ENCODE data around the gene ATP5F1A. TPM values are rescaled to one million over a fixed set of nuclear protein-coding genes. Genes with fewer than 3 reads are reported as not detected.

Gene ATP5F1A
- total RNA-seq, 1 experiment from 2014 or later = 479 TPM

- Histone ChIP-seq H3K4me1 (ENCODE audit: insufficient read depth, low read length, poor library complexity, severe bottlenecking) (no peaks in the 10 kb centered on the region), H3K4me3 (ENCODE audit: low read depth, low read length, poor library complexity, severe bottlenecking) (no peak overlapping the region), H3K36me3 (ENCODE audit: insufficient read depth, low read length, poor library complexity, severe bottlenecking) (peaks cover 98% of the 10 kb centered on the region), H3K27me3 (replicated peaks; ENCODE audit: insufficient read depth, low read depth, low read length, poor library complexity) (no peaks in the 10 kb centered on the region), H3K9me3 (ENCODE audit: low read depth, low read length, poor library complexity, severe bottlenecking) (no peaks in the 10 kb centered on the region), H3K27ac (ENCODE audit: low read depth, low read length, poor library complexity, severe bottlenecking) (no peak overlapping the region)
- TSS peak; percentile 4 for BruUV-seq (replicated peaks)
- CTCF ChIA-PET = no interaction called here
- POLR2A ChIA-PET (ENCODE audit: low non-redundant PET) = no interaction called here
- intact Hi-C loops (cut with micrococcal nuclease; ENCODE audit: unreplicated experiment) = no loop called here
- TF ChIP-seq, protein P1, sequence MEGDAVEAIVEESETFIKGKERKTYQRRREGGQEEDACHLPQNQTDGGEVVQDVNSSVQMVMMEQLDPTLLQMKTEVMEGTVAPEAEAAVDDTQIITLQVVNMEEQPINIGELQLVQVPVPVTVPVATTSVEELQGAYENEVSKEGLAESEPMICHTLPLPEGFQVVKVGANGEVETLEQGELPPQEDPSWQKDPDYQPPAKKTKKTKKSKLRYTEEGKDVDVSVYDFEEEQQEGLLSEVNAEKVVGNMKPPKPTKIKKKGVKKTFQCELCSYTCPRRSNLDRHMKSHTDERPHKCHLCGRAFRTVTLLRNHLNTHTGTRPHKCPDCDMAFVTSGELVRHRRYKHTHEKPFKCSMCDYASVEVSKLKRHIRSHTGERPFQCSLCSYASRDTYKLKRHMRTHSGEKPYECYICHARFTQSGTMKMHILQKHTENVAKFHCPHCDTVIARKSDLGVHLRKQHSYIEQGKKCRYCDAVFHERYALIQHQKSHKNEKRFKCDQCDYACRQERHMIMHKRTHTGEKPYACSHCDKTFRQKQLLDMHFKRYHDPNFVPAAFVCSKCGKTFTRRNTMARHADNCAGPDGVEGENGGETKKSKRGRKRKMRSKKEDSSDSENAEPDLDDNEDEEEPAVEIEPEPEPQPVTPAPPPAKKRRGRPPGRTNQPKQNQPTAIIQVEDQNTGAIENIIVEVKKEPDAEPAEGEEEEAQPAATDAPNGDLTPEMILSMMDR (conservative IDR thresholded peaks at IDR 0.05; ENCODE audit: low read depth, low read length) = no peak
- no peak for TF ChIP-seq EZH2 (IDR thresholded peaks at IDR 0.05; ENCODE audit: borderline replicate concordance, low read depth, low read length, poor library complexity, severe bottlenecking)
- no peak for DNase-seq (ENCODE audit: low spot score)
These were observed 13.7 kb downstream of the ATP5F1A start for GRCh38 chr18:46084431-46084830.

DNA sequence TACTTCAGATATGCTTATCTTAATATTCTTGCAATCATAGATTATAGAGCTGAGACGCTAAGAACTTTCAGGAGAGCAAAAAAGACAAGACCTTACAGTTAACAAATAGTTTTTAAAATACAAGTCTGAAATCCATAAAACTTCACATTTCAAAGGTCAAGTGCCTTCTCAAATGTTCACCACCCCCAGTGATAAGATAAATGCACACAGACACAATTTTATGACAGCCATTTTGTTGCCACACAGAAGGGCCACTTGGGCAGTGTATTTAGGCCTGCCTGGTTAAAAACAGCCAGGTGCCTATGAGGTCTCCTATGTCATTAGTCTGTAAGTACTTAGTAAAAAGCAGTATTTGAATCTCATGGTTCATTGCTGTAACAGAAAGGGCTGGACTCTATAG is 17.9 kb downstream of the ATP5F1A start:
- Histone ChIP-seq H3K27me3 (replicated peaks; ENCODE audit: insufficient read depth, low read depth, low read length, poor library complexity) (no peaks in the 10 kb centered on the region), H3K9me3 (ENCODE audit: low read depth, low read length, poor library complexity, severe bottlenecking) (no peaks in the 10 kb centered on the region), H3K27ac (ENCODE audit: low read depth, low read length, poor library complexity, severe bottlenecking) (no peak overlapping the region), H3K4me1 (ENCODE audit: insufficient read depth, low read length, poor library complexity, severe bottlenecking) (no peaks in the 10 kb centered on the region), H3K4me3 (ENCODE audit: low read depth, low read length, poor library complexity, severe bottlenecking) (no peak overlapping the region), H3K36me3 (ENCODE audit: insufficient read depth, low read length, poor library complexity, severe bottlenecking) (peaks cover 69% of the 10 kb centered on the region)
- intact Hi-C loops (cut with micrococcal nuclease; ENCODE audit: unreplicated experiment) = no loop called here
- no peak for DNase-seq (ENCODE audit: low spot score)
- TF ChIP-seq, protein P1 (conservative IDR thresholded peaks at IDR 0.05; ENCODE audit: low read depth, low read length) = no peak
- TF ChIP-seq EZH2 (IDR thresholded peaks at IDR 0.05; ENCODE audit: borderline replicate concordance, low read depth, low read length, poor library complexity, severe bottlenecking) = no peak
- ChIA-PET POLR2A (ENCODE audit: low non-redundant PET) (no interaction called here), CTCF (no interaction called here)
- BruUV-seq (replicated peaks) = no TSS peak

DNA sequence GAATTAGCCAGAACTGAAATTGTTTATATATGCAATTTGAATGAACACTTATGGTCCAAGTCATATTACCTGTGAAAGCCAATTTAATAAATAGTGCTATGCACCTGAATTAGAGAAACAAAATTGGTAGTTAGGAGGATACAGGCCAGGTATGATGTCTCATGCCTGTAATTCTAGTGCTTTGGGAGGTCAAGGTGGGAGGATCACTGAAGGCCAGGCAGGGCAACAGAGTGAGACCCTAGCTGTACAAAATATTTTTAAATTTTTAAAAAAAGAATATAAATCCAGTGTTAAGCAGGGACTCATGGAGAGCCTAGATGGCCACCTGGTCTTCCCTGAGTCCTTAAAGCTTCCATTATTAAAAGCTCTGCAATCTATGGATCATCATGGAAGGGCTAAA is 18.8 kb downstream of the ATP5F1A start:
- Histone ChIP-seq H3K4me3 (ENCODE audit: low read depth, low read length, poor library complexity, severe bottlenecking) (no peak overlapping the region), H3K27ac (ENCODE audit: low read depth, low read length, poor library complexity, severe bottlenecking) (no peak overlapping the region), H3K9me3 (ENCODE audit: low read depth, low read length, poor library complexity, severe bottlenecking) (no peaks in the 10 kb centered on the region), H3K4me1 (ENCODE audit: insufficient read depth, low read length, poor library complexity, severe bottlenecking) (no peaks in the 10 kb centered on the region), H3K27me3 (replicated peaks; ENCODE audit: insufficient read depth, low read depth, low read length, poor library complexity) (no peaks in the 10 kb centered on the region), H3K36me3 (ENCODE audit: insufficient read depth, low read length, poor library complexity, severe bottlenecking) (peaks cover 61% of the 10 kb centered on the region)
- DNase-seq (ENCODE audit: low spot score) = no peak
- ChIA-PET POLR2A (ENCODE audit: low non-redundant PET) (no interaction called here), CTCF (no interaction called here)
- BruUV-seq (replicated peaks) = no TSS peak
- intact Hi-C loops (cut with micrococcal nuclease; ENCODE audit: unreplicated experiment) = loop anchor here (10.0 kb wide), 1 partner anchor 155 kb away; no protein-coding TSS in a partner anchor
- no peak for TF ChIP-seq EZH2 (IDR thresholded peaks at IDR 0.05; ENCODE audit: borderline replicate concordance, low read depth, low read length, poor library complexity, severe bottlenecking)
- TF ChIP-seq, protein P1 (conservative IDR thresholded peaks at IDR 0.05; ENCODE audit: low read depth, low read length) = no peak

All from A673 (cell line).